ENCODE measurements around the gene HEATR9. TPM values are rescaled to one million over a fixed set of nuclear protein-coding genes. Genes with fewer than 3 reads are reported as not detected.

HEATR9 gene
- total and polyA plus RNA-seq, 2 donors (not counting 1 experiment from before 2014, with no cell fraction given): 0.06 TPM; not detected in 1

GRCh38 chr17:35917519-35918213 is 49.0 kb upstream of the HEATR9 start:
- Histone ChIP-seq H3K9me3 (ENCODE audit: control extremely low read depth in 1 of 3, control insufficient read depth in 2 of 3, insufficient read depth in 1 of 3, low read length in 2 of 3) (no peaks in the 10 kb centered on the region), H3K79me2 (ENCODE audit: control insufficient read depth, insufficient read depth, low read length) (no peaks in the 10 kb centered on the region), H3K4me1 (ENCODE audit: control insufficient read depth in 2 of 2, insufficient read depth in 2 of 2, low read length in 2 of 2) (no peaks in the 10 kb centered on the region), H3K27ac (ENCODE audit: low read length in 2 of 2) (no peak overlapping the region), H2AFZ (ENCODE audit: insufficient read depth, low read depth, low read length, poor library complexity, severe bottlenecking) (no peak overlapping the region), H3K9ac (ENCODE audit: low read length) (no peak overlapping the region), H4K20me1 (ENCODE audit: control insufficient read depth, insufficient read depth, low read length, poor library complexity, severe bottlenecking) (no peaks in the 10 kb centered on the region), H3K4me2 (replicated peaks; ENCODE audit: low read depth, low read length, poor library complexity, severe bottlenecking) (no peak overlapping the region), H3K27me3 (replicated peaks in 1 of 4; ENCODE audit: control extremely low read depth in 1 of 4, control insufficient read depth in 3 of 4, insufficient read depth in 4 of 4, low read length in 3 of 4) (no peaks in the 10 kb centered on the region), H3K4me3 (ENCODE audit: control extremely low read depth in 1 of 5, extremely low read depth in 1 of 5, insufficient read depth in 1 of 5, low read depth in 2 of 5, low read length in 4 of 5) (no peak overlapping the region), H3K36me3 (replicated peaks in 1 of 2; ENCODE audit: control extremely low read depth in 1 of 2, control insufficient read depth in 1 of 2, extremely low read depth in 1 of 2, insufficient read depth in 2 of 2, low read length in 1 of 2) (no peaks in the 10 kb centered on the region)
- WGBS (ENCODE audit: insufficient coverage): 99% methylated on average over 26 of the region's 29 CpGs
- Mint-ChIP-seq H3K27ac (no peak overlapping the region), H3K27me3 (no peaks in the 10 kb centered on the region), H3K4me3 (no peak overlapping the region), H3K4me1 (no peaks in the 10 kb centered on the region), H3K9me3 (ENCODE audit: insufficient read depth) (no peaks in the 10 kb centered on the region)
- DNase-seq: no peak
- TF ChIP-seq EZH2 (IDR thresholded peaks at IDR 0.05; ENCODE audit: borderline replicate concordance, insufficient read depth, low read depth, low read length, poor library complexity, severe bottlenecking): no peak
- TF ChIP-seq CTCF (IDR thresholded peaks at IDR 0.05): no peak
- ChIA-PET CTCF (no interaction called here), POLR2A (no interaction called here)
- intact Hi-C loops (cut with micrococcal nuclease): no loop called here
- no peak for ATAC-seq (ENCODE audit: low read depth)

GRCh38 chr17:35915153-35915964 is 46.7 kb upstream of the HEATR9 start:
- 67% methylated on average over 1 of the region's 3 CpGs for WGBS (ENCODE audit: insufficient coverage)
- Histone ChIP-seq H3K36me3 (replicated peaks in 1 of 2; ENCODE audit: control extremely low read depth in 1 of 2, control insufficient read depth in 1 of 2, extremely low read depth in 1 of 2, insufficient read depth in 2 of 2, low read length in 1 of 2) (no peaks in the 10 kb centered on the region), H3K27ac (ENCODE audit: low read length in 2 of 2) (no peak overlapping the region), H3K4me2 (replicated peaks; ENCODE audit: low read depth, low read length, poor library complexity, severe bottlenecking) (no peak overlapping the region), H4K20me1 (ENCODE audit: control insufficient read depth, insufficient read depth, low read length, poor library complexity, severe bottlenecking) (no peaks in the 10 kb centered on the region), H3K9me3 (ENCODE audit: control extremely low read depth in 1 of 3, control insufficient read depth in 2 of 3, insufficient read depth in 1 of 3, low read length in 2 of 3) (no peaks in the 10 kb centered on the region), H3K79me2 (ENCODE audit: control insufficient read depth, insufficient read depth, low read length) (no peaks in the 10 kb centered on the region), H2AFZ (ENCODE audit: insufficient read depth, low read depth, low read length, poor library complexity, severe bottlenecking) (no peak overlapping the region), H3K27me3 (replicated peaks in 1 of 4; ENCODE audit: control extremely low read depth in 1 of 4, control insufficient read depth in 3 of 4, insufficient read depth in 4 of 4, low read length in 3 of 4) (no peaks in the 10 kb centered on the region), H3K4me1 (ENCODE audit: control insufficient read depth in 2 of 2, insufficient read depth in 2 of 2, low read length in 2 of 2) (no peaks in the 10 kb centered on the region), H3K4me3 (ENCODE audit: control extremely low read depth in 1 of 5, extremely low read depth in 1 of 5, insufficient read depth in 1 of 5, low read depth in 2 of 5, low read length in 4 of 5) (no peak overlapping the region), H3K9ac (ENCODE audit: low read length) (no peak overlapping the region)
- CTCF ChIA-PET: no interaction called here
- Mint-ChIP-seq H3K9me3 (ENCODE audit: insufficient read depth) (no peaks in the 10 kb centered on the region), H3K4me3 (no peak overlapping the region), H3K27ac (no peak overlapping the region), H3K27me3 (no peaks in the 10 kb centered on the region), H3K4me1 (no peaks in the 10 kb centered on the region)
- POLR2A ChIA-PET: no interaction called here
- ATAC-seq (ENCODE audit: low read depth): no peak
- TF ChIP-seq EZH2 (IDR thresholded peaks at IDR 0.05; ENCODE audit: borderline replicate concordance, insufficient read depth, low read depth, low read length, poor library complexity, severe bottlenecking): no peak
- TF ChIP-seq CTCF (IDR thresholded peaks at IDR 0.05): no peak
- intact Hi-C loops (cut with micrococcal nuclease): no loop called here
- DNase-seq: no peak
